HG03565 (cell line): ENCODE data around the gene FBRSL1.

Source experiments
- ATAC-seq: cut with Tn5 transposase; IDR thresholded peaks from one replicate; pipeline ENCODE4 v1.9.1; 2021; ENCODE audit warnings: mild to moderate bottlenecking, moderate library complexity; ENCODE audit not compliant: unreplicated experiment

FBRSL1 gene

GRCh38 chr12:132554845-132555630 is 65.1 kb downstream of the FBRSL1 start:
- ATAC-seq: no peak

DNA sequence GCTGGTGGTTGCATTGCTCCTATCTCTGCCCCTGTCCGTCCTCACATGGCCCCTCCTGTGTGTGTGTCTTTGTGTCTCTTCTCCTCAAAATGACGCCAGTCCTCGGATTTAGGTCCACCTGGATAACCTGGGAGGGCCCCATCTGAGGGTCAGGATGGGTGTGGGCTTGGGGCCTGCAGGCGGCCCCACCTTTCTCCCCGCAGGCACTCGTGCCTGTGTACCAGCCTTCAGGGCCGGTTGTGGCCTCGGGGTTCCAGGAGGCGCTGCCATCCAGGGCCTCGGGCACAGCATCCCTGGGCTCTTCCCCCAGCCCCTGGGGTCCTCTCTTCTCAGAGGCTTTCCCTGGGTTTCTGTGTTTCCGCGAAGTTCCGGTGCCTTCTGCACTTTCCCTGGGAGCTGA is 65.7 kb downstream of the FBRSL1 start:
- no peak for ATAC-seq

GRCh38 chr12:132556216-132556615 is 66.3 kb downstream of the FBRSL1 start:
- no peak for ATAC-seq

GRCh38 chr12:132556801-132557200 is 66.8 kb downstream of the FBRSL1 start:
- ATAC-seq: no peak

DNA sequence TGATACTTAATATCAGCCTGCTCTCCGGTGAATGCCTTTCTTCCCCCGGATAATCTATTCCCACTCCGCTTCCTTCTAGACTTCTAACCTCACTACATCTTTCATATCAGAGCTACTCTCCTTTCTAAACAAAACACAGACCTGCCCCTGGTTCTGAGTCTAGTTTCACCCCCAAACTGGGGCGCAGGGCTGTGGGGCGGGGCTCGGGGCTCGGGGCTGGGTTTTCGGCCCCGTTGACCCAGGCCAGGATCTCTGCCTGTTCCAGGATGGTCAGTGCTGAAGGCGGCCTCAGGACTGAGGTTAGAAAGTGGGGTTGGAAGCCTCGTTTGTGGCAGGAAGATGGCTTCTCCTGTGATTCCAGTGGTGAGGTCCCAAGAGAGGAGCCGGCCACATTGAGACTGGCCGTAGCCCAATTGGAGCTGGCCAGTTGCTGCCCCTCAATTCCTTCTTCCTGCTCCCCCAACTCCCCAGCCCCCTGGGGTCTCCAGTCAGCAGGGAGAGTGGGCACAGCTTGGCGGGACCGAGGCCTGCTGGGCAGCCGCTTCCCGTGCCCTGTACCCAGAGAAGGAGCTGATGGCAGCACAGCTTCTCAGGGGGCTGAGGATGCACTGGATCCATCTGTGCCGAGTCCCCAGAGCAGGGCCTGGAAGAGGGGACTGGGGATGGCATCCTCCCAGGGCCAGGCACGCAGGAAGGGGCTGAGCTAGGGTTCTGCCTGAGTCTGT is 67.5 kb downstream of the FBRSL1 start:
- no peak for ATAC-seq

- ATAC-seq: no peak
Observed at GRCh38 chr12:132558042-132558856, 68.3 kb downstream of the FBRSL1 start.

DNA sequence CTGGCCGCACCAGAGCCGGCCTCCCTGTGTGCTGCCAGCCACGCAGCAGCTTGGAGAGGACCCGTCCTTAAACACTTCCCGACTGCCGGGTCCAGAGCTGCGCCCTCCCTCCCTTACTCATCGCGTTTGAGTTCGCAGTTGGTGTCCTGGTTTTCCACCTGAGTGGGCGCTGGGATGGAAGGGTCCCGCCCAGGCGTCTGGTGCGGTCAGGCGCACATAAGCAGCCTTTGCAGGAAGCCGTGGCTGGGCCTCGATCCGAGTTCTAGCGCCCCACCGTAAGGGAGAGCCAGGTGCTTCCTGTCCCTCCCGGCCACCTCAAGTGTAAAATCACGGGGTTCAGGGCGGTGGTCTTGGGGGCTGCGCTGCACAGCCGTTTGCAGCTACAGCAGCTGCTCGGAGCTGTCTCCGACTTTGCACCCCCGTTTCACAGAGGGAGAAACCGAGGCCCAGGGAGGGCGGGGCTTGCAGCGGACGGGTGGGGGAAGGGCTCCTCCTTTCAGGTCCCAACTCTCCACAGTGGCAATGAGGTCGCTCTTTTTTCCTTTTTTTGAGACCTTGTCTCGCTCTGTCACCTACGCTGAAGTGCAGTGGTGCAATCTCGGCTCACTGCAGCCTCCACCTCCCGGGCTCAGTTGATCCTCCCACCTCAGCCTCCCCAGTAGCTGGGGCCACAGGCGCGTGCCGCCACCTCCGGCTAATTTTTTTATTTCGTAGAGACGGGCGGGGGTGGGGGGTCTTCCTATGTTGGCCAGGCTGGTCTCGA is 69.1 kb downstream of the FBRSL1 start:
- ATAC-seq: no peak

GRCh38 chr12:132559652-132560363 is 69.9 kb downstream of the FBRSL1 start:
- no peak for ATAC-seq

GRCh38 chr12:132560364-132560613 is 70.3 kb downstream of the FBRSL1 start:
- ATAC-seq: no peak

DNA sequence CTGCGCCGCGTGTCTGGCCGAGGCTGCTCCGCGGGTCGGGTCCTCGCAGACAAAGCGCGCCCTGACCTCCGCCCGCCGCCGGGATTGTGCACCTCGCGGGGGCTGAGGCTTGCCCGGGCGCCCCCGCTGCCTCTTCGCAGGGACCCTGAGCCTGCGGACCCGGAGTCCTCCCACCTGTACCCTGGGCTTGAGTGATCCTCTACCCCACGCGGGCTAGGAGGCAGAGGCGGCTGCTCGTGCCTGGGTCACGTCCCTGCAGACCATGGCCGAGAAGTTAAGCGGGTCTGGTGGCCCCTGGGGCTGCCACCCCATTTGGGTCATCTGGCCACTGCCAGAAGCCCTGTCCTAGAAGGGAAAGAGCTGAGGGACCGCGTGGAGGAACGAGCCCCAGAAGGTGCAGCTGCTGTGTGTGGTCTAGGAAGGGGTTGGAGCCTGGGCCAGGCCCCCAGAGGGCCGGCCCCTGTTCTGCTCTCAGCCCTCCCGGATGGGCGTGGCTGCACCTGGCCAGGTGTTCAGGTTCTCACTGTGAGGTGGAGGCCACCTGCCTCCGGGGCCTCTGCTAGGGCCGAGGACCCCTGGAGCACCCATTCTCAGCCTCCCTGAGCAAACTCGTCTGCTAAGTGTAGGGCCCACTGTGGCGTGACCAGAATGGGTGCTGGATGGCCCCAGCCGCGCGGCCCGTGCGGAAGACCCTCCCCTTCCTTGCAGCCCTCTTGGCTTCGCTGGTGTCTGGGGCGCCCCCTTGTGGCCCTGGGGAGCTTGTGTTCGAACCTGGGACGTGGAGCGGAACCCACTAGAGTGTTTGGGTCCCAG is 70.9 kb downstream of the FBRSL1 start:
- ATAC-seq: no peak
